Jurkat, Clone E6-1 (cell line): ENCODE results near the gene A3GALT2.
A peak's percentile ranks its signal among the peaks of the same experiment; 100 is the strongest.
"Not testable (repeated sequence)": the region's sequence is repeated elsewhere in the genome, so short reads cannot be mapped to it uniquely, and the experiment has no call there.

ENCODE experiments used
- DNase-seq: peaks from one replicate; pipeline ENCODE4 v3.0.0-alpha.2; 2011; ENCODE audit warnings: low read depth, low spot score
- H3K4me3 ChIP-seq: 2 replicates; pipeline ENCODE4 v1.5.1; 2011; ENCODE audit warnings: mild to moderate bottlenecking, low read length, control low read depth, moderate library complexity

The A3GALT2 gene

DNA sequence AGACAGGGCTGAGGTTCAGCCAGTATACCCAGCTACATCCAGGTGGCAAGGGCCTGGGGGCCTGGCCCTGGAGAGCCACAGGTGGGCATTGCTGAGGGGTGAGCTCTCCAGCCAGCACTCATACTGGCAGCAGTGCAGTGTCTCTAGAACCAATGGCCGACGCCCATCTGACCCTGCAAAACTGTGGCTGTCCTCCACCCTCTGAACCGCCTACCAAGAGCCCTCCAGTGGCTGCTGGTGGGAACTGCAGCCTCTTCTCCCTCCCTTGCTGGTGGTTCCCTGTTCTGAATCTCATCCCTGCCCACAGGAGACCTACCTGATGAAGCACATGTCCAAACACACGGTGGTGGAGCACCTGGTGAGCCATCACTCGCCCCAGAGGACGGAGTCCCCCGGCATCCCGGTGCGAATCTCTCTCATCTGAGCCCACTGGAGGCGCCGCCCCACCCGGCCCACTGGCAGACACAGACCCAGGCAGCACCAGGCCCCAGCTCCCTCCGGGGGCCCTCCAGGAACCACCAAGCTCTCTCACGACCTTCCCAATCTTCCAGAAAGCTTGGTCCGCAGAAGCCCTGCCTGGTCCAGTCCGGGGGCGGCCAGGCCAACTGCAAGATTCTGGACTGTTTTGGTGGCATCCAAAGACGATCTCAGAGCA, 22.1 kb downstream of the A3GALT2 start:
- no peak overlapping the region for H3K4me3 ChIP-seq
- peak; percentile 22 for DNase-seq

- DNase-seq, result no peak
- no peak overlapping the region for H3K4me3 ChIP-seq
Measured at GRCh38 chr1:33297911-33298622, 22.8 kb downstream of the A3GALT2 start.

DNA sequence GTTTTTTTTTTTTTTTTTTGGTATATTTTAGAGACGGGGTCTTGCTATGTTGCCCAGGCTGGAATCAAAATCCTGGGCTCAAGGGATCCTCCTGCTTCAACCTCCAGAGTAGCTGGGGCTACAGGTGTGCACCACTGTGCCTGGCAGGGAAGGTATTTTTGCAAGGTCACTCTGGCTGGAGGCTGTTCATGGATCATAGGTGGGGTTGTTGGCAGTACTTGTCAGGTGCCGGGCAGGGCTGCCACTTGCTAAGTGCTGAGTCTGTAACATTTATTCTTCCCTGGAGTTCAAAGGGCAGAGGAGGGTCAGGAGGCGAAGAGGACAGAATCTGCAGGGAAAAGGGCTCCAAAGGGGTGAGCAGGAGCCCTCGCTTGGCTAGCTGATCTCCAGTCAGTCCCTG, 24.1 kb downstream of the A3GALT2 start:
- no peak for DNase-seq
- no peak overlapping the region for H3K4me3 ChIP-seq

DNA sequence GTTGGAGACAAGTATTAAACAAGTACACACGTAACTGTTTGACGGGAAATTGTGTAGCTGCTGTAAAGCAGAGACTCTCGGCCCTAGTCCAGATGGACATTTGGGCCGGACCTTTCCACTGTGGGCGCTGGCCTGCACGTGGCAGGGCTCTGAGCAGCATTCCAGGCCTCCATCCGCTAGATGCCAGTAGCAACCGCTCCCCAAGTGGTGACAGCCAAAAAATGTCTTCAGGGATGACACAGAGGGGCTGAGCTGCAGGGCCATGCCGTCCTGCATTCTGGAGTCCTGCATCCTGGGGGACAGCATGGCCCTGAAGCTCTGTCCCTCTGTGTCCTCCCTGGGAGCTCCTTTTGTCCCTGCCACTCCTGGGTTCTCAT, 24.8 kb downstream of the A3GALT2 start:
- no peak for DNase-seq
- H3K4me3 ChIP-seq, result no peak overlapping the region

GRCh38 chr1:33295450-33296081, 25.3 kb downstream of the A3GALT2 start:
- no peak overlapping the region for H3K4me3 ChIP-seq
- DNase-seq, result peak; percentile 59

DNA sequence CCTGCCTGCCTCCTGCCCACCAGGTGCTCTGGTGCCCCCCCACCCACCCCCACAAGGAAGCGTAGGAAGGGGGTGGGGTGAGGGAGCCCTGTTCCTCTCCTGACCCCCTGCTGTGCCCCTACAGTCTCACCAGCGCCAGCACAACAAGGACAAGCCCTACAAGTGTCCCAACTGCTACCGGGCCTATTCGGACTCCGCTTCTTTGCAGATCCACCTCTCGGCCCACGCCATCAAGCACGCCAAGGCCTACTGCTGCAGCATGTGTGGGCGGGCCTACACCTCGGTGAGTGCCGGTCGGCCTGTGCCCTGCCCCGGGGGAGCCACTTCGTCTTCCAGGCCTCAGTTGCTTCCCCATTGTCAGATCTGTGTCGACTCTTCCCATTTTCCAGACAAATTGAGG, 25.9 kb downstream of the A3GALT2 start:
- DNase-seq, result no peak

GRCh38 chr1:33294071-33295010, 26.6 kb downstream of the A3GALT2 start:
- no peak for DNase-seq
- no peak overlapping the region for H3K4me3 ChIP-seq

More for the DNA sequence above, 25.9 kb downstream of the A3GALT2 start:
- no peak overlapping the region for H3K4me3 ChIP-seq

DNA sequence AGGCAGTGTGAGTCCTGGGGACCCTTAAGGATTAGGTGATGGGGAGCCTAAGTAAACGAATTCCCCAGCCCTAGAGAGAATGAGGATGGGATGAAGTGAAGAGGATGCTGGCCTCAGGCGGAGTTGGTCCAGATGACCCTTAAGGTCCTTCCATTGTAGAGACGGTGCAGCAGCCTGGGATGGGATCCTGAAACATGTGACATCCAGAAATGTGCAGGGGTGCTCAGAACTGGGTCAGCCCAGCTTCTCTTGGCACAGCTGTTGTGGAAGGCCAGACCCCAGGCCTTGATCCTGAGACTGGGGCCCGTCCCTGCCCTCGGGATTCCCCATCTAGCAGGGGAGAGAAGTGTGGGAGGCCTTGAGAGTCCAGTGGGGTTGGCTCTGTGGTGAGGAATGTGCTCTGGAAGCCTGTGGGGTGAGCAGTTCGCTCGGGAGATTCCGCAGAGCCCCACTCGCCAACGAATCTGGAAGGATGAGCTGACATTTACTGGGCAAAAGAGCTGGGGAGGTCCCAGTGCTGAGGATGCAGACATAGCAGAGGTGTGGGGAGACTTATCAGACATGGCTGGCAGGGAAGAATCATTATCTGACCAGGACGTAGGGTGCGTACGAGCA, 28.1 kb downstream of the A3GALT2 start:
- no peak overlapping the region for H3K4me3 ChIP-seq
- no peak for DNase-seq

DNA sequence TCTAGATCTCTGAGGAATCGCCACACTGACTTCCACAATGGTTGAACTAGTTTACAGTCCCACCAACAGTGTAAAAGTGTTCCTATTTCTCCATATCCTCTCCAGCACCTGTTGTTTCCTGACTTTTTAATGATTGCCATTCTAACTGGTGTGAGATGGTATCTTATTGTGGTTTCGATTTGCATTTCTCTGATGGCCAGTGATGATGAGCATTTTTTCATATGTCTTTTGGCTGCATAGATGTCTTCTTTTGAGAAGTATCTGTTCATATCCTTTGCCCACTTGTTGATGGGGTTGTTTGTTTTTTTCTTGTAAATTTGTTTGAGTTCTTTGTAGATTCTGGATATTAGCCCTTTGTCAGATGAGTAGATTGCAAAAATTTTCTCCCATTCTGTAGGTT, 30.3 kb downstream of the A3GALT2 start:
- H3K4me3 ChIP-seq, DNase-seq: not testable (repeated sequence)

DNA sequence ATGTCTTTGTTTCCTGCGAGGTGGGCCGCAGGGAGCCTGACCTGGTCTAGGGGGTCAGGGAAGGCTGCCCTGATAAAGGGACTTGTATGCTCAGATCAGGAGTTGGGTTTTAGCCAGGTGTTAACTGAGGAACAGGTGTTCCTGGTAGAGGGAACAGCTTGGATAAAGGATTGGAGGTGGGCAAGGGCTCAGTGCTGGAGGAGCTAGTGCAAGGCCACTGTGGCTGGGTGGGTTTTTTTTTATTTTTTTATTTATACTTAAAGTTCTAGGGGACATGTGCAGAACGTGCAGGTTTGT, 31.1 kb downstream of the A3GALT2 start:
- no peak for DNase-seq
- H3K4me3 ChIP-seq, result no peak overlapping the region

DNA sequence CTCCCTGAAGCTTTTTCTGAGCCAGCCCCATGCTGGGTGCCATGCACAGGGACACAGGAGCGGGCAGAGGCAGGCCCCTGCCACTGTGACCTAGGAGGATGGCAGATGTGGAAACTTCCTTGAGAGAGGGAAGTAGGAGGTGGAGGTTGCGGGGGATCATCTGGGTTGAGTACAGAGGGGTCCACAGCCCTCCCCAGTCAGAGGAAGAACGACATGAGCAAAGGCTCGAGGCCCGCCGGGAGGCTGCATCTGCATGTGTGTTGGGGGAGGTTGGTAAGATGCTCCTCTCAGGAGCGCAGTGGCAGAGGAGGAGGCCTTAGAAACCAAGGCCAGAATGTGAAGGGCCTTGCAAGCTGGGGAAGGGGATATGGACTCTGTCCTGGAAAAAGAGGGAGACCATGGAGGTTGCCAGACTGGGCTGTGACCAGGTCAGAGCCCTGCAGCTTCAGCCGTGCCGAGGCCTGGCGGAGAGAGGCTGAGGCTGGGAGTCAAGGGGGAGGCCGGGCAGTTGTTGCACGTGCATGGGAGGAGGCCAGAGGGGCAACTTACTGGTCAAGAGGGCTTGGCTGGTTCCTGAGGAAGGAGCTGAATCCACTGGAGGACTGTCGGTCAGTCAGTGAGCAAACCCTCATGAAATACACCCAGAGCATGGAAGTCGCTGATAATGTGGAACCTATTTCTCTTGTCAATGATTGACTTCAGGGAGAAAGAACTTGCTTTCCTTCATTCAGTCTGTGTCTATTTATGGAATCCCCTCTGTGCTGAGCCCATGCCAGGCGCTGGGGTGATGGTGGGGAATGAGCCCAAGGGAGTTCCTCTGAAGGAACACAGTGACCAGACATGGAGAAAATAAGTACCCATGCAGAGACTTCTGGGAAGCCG, 31.7 kb downstream of the A3GALT2 start:
- DNase-seq, result no peak
- no peak overlapping the region for H3K4me3 ChIP-seq

GRCh38 chr1:33287317-33287716, 33.6 kb downstream of the A3GALT2 start:
- H3K4me3 ChIP-seq, result no peak overlapping the region
- DNase-seq, result no peak

DNA sequence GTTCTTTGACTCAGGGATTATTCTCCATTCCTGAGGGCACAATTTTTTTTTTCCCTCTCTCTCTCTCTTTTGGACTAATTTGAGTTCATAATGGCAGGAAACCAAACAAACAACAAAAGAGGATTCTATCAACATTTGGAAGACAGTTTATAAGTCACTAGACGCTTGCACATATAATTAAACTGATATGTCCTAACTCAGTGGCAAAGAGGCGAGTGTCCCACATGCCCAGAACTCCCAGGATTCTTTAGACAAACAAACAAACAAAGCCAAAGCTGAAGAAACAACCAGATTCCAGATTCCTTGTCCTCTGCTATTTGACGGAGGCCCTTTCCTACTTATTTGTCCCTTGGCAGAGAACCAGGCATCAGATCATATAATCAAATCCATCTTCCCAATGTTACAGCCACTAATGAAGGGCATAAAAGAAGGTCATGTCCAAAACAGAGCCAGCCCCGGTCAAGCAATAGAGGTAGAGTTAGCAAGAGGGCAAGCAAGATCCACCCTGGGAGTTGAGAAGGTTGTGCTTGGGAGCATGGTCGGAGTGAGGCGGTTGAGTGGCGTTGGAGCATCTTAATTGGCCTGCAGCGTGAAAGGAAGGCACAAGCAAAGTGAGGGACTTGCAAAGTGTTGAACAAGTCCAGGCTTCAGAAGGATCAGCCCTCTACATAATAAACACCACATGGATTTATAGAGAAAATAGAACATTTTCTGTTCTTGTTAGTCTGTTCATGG, 34.3 kb downstream of the A3GALT2 start:
- H3K4me3 ChIP-seq, result no peak overlapping the region
- no peak for DNase-seq

GRCh38 chr1:33284049-33284448, 36.8 kb downstream of the A3GALT2 start:
- DNase-seq, result no peak
- H3K4me3 ChIP-seq, result no peak overlapping the region

DNA sequence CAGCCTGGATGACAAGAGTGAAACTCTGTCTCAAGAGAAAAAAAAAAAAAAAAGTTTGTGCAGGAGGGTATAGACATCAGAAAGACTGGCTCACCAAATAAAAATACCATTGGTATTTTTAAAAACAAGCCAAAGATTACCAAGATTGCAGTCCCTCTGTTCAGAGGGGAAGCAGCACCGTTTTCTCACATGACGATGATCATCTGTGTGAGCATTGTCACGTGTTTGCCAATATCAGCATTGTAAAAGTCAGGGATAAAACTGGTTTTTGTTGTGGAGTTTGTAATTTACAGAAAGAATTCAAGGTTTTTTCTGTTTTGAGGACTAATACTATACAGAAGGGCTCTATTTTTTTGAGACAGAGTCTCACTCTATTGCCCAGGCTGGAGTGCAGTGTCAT, 38.1 kb downstream of the A3GALT2 start:
- DNase-seq, result no peak
- no peak overlapping the region for H3K4me3 ChIP-seq

- no peak for DNase-seq
- no peak overlapping the region for H3K4me3 ChIP-seq
Measured at GRCh38 chr1:33281554-33282303, 39.2 kb downstream of the A3GALT2 start.

- H3K4me3 ChIP-seq, result no peak overlapping the region
- no peak for DNase-seq
Measured at GRCh38 chr1:33280091-33280661, 40.7 kb downstream of the A3GALT2 start.
